ENCODE measurements around the gene SLC26A4.

The SLC26A4 gene

DNA sequence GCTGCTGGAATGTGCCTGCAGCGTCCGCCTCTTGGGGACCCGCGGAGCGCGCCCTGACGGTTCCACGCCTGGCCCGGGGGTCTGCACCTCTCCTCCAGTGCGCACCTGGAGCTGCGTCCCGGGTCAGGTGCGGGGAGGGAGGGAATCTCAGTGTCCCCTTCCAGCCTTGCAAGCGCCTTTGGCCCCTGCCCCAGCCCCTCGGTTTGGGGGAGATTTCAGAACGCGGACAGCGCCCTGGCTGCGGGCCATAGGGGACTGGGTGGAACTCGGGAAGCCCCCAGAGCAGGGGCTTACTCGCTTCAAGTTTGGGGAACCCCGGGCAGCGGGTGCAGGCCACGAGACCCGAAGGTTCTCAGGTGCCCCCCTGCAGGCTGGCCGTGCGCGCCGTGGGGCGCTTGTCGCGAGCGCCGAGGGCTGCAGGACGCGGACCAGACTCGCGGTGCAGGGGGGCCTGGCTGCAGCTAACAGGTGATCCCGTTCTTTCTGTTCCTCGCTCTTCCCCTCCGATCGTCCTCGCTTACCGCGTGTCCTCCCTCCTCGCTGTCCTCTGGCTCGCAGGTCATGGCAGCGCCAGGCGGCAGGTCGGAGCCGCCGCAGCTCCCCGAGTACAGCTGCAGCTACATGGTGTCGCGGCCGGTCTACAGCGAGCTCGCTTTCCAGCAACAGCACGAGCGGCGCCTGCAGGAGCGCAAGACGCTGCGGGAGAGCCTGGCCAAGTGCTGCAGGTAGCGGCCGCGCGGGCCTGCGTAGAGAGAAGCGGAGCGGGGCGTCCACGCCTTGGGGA lies 645 bp downstream of the SLC26A4 start:
- peak; percentile 72 to 88 (median 80) for DNase-seq

- no peak for DNase-seq
Observed at GRCh38 chr7:107661865-107662379, 1.3 kb downstream of the SLC26A4 start.

DNA sequence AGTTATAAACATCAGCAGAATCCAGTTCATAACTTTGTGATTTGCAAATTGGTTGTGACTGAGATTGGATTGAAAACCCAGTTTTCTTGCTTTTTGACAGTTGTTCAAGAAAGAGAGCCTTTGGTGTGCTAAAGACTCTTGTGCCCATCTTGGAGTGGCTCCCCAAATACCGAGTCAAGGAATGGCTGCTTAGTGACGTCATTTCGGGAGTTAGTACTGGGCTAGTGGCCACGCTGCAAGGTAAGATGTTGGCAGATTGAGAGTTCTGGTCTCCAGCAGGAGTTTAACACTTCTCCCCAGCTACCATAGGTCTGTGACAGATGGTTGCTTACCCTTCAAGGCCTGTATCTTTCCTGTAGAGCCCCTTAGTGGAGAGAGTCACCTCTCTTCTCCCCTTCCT lies 2.6 kb downstream of the SLC26A4 start:
- DNase-seq: no peak

GRCh38 chr7:107666790-107667189 lies 6.2 kb downstream of the SLC26A4 start:
- DNase-seq: no peak

GRCh38 chr7:107667341-107667740 lies 6.7 kb downstream of the SLC26A4 start:
- no peak for DNase-seq

DNA sequence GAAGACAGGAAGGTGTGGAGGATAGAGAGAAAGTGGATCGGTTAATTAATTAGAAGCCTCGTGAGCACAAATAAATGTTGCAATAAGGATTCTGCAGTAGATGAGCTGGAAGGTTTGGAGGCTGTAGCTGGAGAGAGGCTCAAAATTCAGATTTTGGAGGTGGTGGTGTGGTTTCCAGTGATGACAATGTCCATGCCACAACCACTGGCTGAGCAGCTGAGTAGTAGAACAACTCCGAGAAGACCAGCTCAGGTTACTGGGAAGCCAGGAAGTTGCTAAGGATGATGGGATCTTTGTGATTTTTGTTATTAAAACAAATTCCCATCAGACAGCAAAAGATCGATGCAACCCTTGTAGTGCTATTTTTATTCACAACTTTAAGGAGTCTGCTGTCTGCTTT lies 7.7 kb downstream of the SLC26A4 start:
- no peak for DNase-seq

- DNase-seq: no peak
Observed at GRCh38 chr7:107672183-107672582, 11.6 kb downstream of the SLC26A4 start.

- DNase-seq: no peak
Observed at GRCh38 chr7:107676249-107676648, 15.6 kb downstream of the SLC26A4 start.

- DNase-seq: no peak
Observed at GRCh38 chr7:107678110-107678753, 17.6 kb downstream of the SLC26A4 start.

GRCh38 chr7:107680478-107680877 lies 19.9 kb downstream of the SLC26A4 start:
- DNase-seq: no peak

DNA sequence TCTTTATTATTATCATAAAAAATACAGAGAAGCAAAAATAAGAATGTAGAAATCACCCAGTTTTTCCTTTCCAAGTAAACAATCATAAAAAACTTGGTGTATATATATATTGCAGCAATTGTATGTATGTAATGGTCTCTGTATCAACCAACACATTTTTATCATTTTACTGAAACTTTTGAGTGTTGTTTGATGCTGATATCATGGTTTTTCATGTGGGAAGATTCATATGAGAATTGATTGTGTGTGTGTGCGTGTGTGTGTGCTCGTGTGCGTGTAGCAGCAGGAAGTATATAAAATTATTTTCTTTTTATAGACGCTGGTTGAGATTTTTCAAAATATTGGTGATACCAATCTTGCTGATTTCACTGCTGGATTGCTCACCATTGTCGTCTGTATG lies 22.3 kb downstream of the SLC26A4 start:
- DNase-seq: no peak

GRCh38 chr7:107684287-107684686 lies 23.7 kb downstream of the SLC26A4 start:
- DNase-seq: no peak

GRCh38 chr7:107684947-107685463 lies 24.4 kb downstream of the SLC26A4 start:
- no peak for DNase-seq

DNA sequence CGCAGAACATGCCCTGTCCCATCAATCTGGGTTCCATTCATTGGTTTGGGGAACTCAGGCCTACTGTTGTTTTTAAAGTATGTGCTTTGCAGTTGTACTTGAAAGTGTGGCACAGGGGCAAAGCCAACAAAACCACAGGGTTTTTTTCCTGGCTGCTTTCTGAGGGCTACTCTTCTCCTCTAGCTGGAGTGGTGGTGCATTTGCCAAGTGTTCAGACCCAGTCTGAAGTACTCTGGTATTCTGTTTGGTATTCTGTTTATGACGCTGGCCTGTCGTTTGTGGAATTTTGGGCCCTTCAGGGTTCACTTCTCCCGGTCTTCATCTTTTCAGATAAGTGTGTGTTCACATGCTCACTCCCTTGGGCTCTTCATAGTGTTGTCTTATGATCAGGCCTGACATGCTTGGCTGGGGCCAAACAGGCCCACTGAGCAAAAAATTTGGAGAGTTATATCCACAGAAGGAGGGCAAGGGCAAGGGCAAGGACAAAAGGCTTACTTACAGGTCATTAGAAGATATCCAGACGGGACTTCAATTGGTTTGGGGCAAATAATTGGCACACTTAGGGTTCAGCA lies 26.3 kb downstream of the SLC26A4 start:
- no peak for DNase-seq

DNA sequence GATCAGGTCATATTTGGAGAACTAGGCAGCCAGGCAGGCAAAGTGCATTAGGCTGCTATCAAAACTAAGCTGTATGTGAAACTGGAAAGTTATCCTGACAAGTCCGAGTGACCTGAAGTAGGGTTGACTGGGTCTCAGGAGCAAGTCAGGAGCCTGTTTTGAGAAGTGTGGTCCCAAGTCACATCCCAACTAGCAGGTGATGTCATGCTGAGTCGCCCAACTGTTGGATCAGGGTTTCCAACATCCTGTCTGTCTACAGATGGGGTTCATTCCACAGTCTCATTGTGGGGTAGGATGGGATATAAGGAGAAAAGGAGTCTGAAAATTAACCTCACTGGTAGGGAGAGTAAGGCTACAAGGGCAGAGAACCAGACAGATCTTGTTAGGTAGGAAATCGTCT lies 27.0 kb downstream of the SLC26A4 start:
- DNase-seq: no peak

- DNase-seq: no peak
Observed at GRCh38 chr7:107689553-107689952, 28.9 kb downstream of the SLC26A4 start.

DNA sequence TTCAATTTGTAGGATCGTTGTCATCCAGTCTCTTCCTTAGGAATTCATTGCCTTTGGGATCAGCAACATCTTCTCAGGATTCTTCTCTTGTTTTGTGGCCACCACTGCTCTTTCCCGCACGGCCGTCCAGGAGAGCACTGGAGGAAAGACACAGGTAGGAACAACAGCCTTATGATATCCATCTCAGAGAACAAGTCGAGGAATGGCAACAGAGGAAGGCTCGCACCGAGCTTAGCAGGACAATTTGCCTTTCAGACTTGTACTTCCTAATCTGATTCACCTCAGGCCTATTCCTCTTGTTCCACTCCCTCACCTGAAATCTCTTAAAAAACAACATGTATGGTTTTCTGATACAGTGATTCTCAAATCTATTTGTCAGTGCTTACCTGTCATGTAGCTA lies 29.5 kb downstream of the SLC26A4 start:
- DNase-seq: no peak

GRCh38 chr7:107690611-107691010 lies 30.0 kb downstream of the SLC26A4 start:
- no peak for DNase-seq

GRCh38 chr7:107691716-107692115 lies 31.1 kb downstream of the SLC26A4 start:
- no peak for DNase-seq

DNA sequence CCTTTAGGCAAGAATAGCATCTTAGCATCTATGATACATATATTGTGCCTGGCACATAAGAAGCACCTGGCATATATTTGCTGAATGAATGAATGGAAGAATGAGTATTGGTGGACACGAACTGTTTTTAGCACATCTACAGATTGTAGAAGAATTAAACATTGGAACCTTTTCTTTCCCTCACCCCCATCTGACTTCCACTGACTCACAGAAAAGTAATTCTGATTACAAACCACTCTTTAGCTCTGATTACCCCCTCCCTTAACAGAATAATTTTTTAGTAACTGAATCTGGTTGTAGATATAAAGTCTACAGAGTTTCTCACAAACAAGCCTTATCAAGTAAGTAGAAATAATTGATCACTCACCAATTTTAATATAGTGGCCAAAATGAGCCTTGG lies 31.9 kb downstream of the SLC26A4 start:
- no peak for DNase-seq

- no peak for DNase-seq
Observed at GRCh38 chr7:107693396-107693795, 32.8 kb downstream of the SLC26A4 start.

DNA sequence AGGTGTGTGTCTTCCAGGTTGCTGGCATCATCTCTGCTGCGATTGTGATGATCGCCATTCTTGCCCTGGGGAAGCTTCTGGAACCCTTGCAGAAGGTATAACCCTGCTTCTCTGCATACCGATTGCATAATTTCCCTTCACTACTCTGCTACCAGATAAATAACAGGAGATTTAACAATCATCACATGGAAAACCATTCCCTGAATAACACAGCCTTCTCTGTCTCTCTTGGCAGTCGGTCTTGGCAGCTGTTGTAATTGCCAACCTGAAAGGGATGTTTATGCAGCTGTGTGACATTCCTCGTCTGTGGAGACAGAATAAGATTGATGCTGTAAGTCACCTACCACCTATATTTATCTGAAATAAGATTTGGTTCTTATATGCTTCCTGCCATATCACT lies 33.8 kb downstream of the SLC26A4 start:
- peak in 1 of 3 experiments; percentile 36 for DNase-seq

- no peak for DNase-seq
Observed at GRCh38 chr7:107696330-107696946, 35.8 kb downstream of the SLC26A4 start.
